B cell (primary cell): ENCODE measurements around the gene GNG3. TPM values are rescaled to one million over a fixed set of nuclear protein-coding genes. Genes with fewer than 3 reads are reported as not detected.

Source experiments
- ATAC-seq: fragments of 200-7000 bp; cut with Tn5 transposase; one replicate; pipeline ENCODE4 v1.10.0; 2021; ENCODE audit warnings: low read depth, mild to moderate bottlenecking, moderate number of reproducible peaks, moderate library complexity
- CTCF ChIA-PET: fragments of 350-600 bp; sonication (Branson Sonifier 250); formaldehyde crosslinking; loops from one replicate; lab custom pipeline; 2021; ENCODE audit warnings: antibody characterized with exemption, inconsistent platforms; lab: Charles Lee
- POLR2A ChIA-PET: fragments of 350-600 bp; sonication (Branson Sonifier 250); formaldehyde crosslinking; loops from one replicate; lab custom pipeline; 2021; ENCODE audit warnings: antibody characterized with exemption; lab: Charles Lee
- DNase-seq: peaks from one replicate; pipeline ENCODE4 v3.0.0; 2013
- H2AFZ ChIP-seq: 2 replicates; pipeline ENCODE4 v1.6.1; 2012; ENCODE audit warnings: mild to moderate bottlenecking, low read depth, low read length; ENCODE audit not compliant: insufficient read depth, poor library complexity, severe bottlenecking
- H3K27ac ChIP-seq, 2 donors: 1 replicate in 1 of 2; 2 replicates in 1 of 2; pipeline ENCODE4 v1.5.1; 2012 to 2013; ENCODE audit warnings: low read length in 2 of 2, mild to moderate bottlenecking in 2 of 2, moderate library complexity in 1 of 2
- H3K27me3 ChIP-seq, 4 experiments: fragments of 200-600 bp in 1 of 4; sonication (generic) in 1 of 4; replicated peaks in 1 of 4; 1 replicate in 2 of 4; 2 replicates in 2 of 4; pipeline versions ENCODE4 v1.6.1 to v1.7.0; 2013 to 2016; ENCODE audit warnings: low read length in 3 of 4, mild to moderate bottlenecking in 2 of 4, mixed read lengths in 1 of 4, moderate library complexity in 1 of 4; ENCODE audit not compliant: insufficient read depth in 4 of 4, control insufficient read depth in 3 of 4; ENCODE audit errors: control extremely low read depth in 1 of 4
- H3K36me3 ChIP-seq, 2 experiments: replicated peaks in 1 of 2; 1 replicate in 1 of 2; 2 replicates in 1 of 2; pipeline versions ENCODE4 v1.6.1 to v1.7.1; 2013; ENCODE audit warnings: low read length in 1 of 2; ENCODE audit not compliant: insufficient read depth in 2 of 2, control insufficient read depth in 1 of 2; ENCODE audit errors: control extremely low read depth in 1 of 2, extremely low read depth in 1 of 2
- H3K4me1 ChIP-seq, 2 donors: fragments of 200-600 bp in 1 of 2; sonication (generic) in 1 of 2; 1 replicate in 1 of 2; 2 replicates in 1 of 2; pipeline versions ENCODE4 v1.5.1 to v1.6.1; 2013 to 2017; ENCODE audit warnings: low read length in 2 of 2; ENCODE audit not compliant: control insufficient read depth in 2 of 2, insufficient read depth in 2 of 2
- H3K4me2 ChIP-seq: replicated peaks from 2 replicates; pipeline ENCODE3; 2012; ENCODE audit warnings: mild to moderate bottlenecking, low read depth, low read length; ENCODE audit not compliant: poor library complexity, severe bottlenecking
- H3K4me3 ChIP-seq, 5 experiments: fragments of 200-600 bp in 1 of 5; sonication (generic) in 1 of 5; 1 replicate in 3 of 5; 2 replicates in 2 of 5; pipeline versions ENCODE4 v1.5.1 to v1.7.0; 2011 to 2016; ENCODE audit warnings: low read length in 4 of 5, mild to moderate bottlenecking in 4 of 5, low read depth in 2 of 5, control low read depth in 1 of 5, moderate library complexity in 1 of 5; ENCODE audit not compliant: insufficient read depth in 1 of 5; ENCODE audit errors: control extremely low read depth in 1 of 5, extremely low read depth in 1 of 5
- H3K79me2 ChIP-seq: fragments of 200-600 bp; sonication (generic); one replicate; pipeline ENCODE4 v1.6.0; 2016; ENCODE audit warnings: low read length; ENCODE audit not compliant: control insufficient read depth, insufficient read depth
- H3K9ac ChIP-seq: fragments of 200-600 bp; sonication (generic); 2 replicates; pipeline ENCODE4 v1.6.1; 2017; ENCODE audit warnings: mild to moderate bottlenecking, low read length, moderate library complexity
- H3K9me3 ChIP-seq, 3 donors: one replicate each; pipeline versions ENCODE4 v1.6.1 to v1.7.1; 2013; ENCODE audit warnings: low read length in 2 of 3; ENCODE audit not compliant: control insufficient read depth in 2 of 3, insufficient read depth in 1 of 3; ENCODE audit errors: control extremely low read depth in 1 of 3
- H4K20me1 ChIP-seq: 2 replicates; pipeline ENCODE4 v1.6.0; 2012; ENCODE audit warnings: mild to moderate bottlenecking, low read length; ENCODE audit not compliant: insufficient read depth, control insufficient read depth, poor library complexity, severe bottlenecking
- H3K27ac Mint-ChIP-seq: one replicate; pipeline ENCODE4 v1.8.0; 2021; ENCODE audit warnings: mixed read lengths
- H3K27me3 Mint-ChIP-seq: one replicate; pipeline ENCODE4 v1.8.0; 2021; ENCODE audit warnings: mixed read lengths
- H3K4me1 Mint-ChIP-seq: one replicate; pipeline ENCODE4 v1.8.0; 2021; ENCODE audit warnings: mixed read lengths
- H3K4me3 Mint-ChIP-seq: one replicate; pipeline ENCODE4 v1.8.0; 2021; ENCODE audit warnings: mixed read lengths
- H3K9me3 Mint-ChIP-seq: one replicate; pipeline ENCODE4 v1.8.0; 2022; ENCODE audit warnings: mixed read lengths; ENCODE audit not compliant: insufficient read depth
- CTCF ChIP-seq: fragments of 200-600 bp; IDR thresholded peaks from one replicate; pipeline ENCODE4 v1.8.0; 2022; ENCODE audit warnings: antibody characterized with exemption, mild to moderate bottlenecking
- EZH2 ChIP-seq: IDR thresholded peaks from 2 replicates; pipeline ENCODE4 v1.6.1; 2012; ENCODE audit warnings: borderline replicate concordance, low read depth, mild to moderate bottlenecking, moderate library complexity, low read length; ENCODE audit not compliant: insufficient read depth, poor library complexity, severe bottlenecking
- WGBS: methylation state at CpG from one replicate; pipeline ENCODE4 v1.1.5; 2013; ENCODE audit warnings: missing lambda C conversion rate; ENCODE audit not compliant: insufficient coverage; 5-methylcytosine and 5-hydroxymethylcytosine counted together
- intact Hi-C: fragments of 100-400 bp; cut with micrococcal nuclease; formaldehyde crosslinking; loops from one replicate; pipeline ENCODE4 v1.10.0; 2022
- polyA plus RNA-seq: library from polyadenylated mRNA; depleted of rRNA; stranded (reverse); fragments of >200 nt; gene quantifications from 2 replicates; pipeline ENCODE4 v1.2.3, GENCODE V29; 2012
- total RNA-seq, 2 donors: library from RNA; stranded (reverse); fragments of 120-200 nt in 1 of 2; gene quantifications; 1 replicate in 1 of 2; 2 replicates in 1 of 2; pipeline versions ENCODE4 v1.2.3 to v1.2.4, GENCODE V29; 2013 to 2022

Gene GNG3
- total and polyA plus RNA-seq, 2 donors (not counting 1 experiment from before 2014, with no cell fraction given) = 2.1 to 5.5 TPM

- Histone ChIP-seq H3K4me2 (peak within 1 kb of the TSS; percentile 91), H3K27me3 (no peaks in the 10 kb centered on the region), H3K27ac (peak within 1 kb of the TSS; percentile 90 to 91), H2AFZ (peak within 1 kb of the TSS; percentile 91), H3K4me3 (peak within 1 kb of the TSS; percentile 96 to 100 (median 99)), H3K9me3 (no peaks in the 10 kb centered on the region), H4K20me1 (peaks cover 53% of the 10 kb centered on the region), H3K9ac (peak within 1 kb of the TSS; percentile 93), H3K4me1 (peaks cover 37 to 41% of the 10 kb centered on the region in 2 donors), H3K36me3 (peaks cover 2 to 24% of the 10 kb centered on the region in 2 experiments), H3K79me2 (peaks cover 81% of the 10 kb centered on the region)
- intact Hi-C loops = loop anchor here (1.0 to 2.0 kb wide), 11 partner anchors 18 to 153 kb away; partner anchors contain the start of genes EML3, ROM1, SLC3A2 and STX5
- POLR2A ChIA-PET = interaction anchor here (0.5 to 4.9 kb wide), 24 partner anchors 14 to 154 kb away, joined by 3 to 75 read pairs (median 6); partner anchors contain the start of genes BSCL2, C11orf98, CSKMT and EEF1G
- peak within 1 kb of the TSS; percentile 95 for H3K4me3 Mint-ChIP-seq
- peaks cover 53% of the 10 kb centered on the region for H3K4me1 Mint-ChIP-seq
- H3K9me3 Mint-ChIP-seq = no peaks in the 10 kb centered on the region
- CTCF ChIA-PET = interaction anchor here (0.6 to 5.5 kb wide), 16 partner anchors 19 to 332 kb away, joined by 3 to 34 read pairs (median 4); partner anchors contain the start of genes B3GAT3, BSCL2, SLC3A2 and TMEM179B
- DNase-seq (peak; percentile 99), ATAC-seq (peak; percentile 79)
- H3K27ac Mint-ChIP-seq = peak within 1 kb of the TSS; percentile 99
- under 1% methylated on average over 71 of the region's 72 CpGs for WGBS
- H3K27me3 Mint-ChIP-seq = no peaks in the 10 kb centered on the region
- TF ChIP-seq CTCF (no peak), EZH2 (no peak)
Measured at GRCh38 chr11:62727165-62727871, 19.8 kb downstream of the GNG3 start, which contains the start of gene HNRNPUL2. HNRNPUL2 (minus strand) TSS chr11:62727457; CDS start chr11:62727156, 301 bp downstream.
